ENCODE measurements around the gene PPP1R13L. TPM values are rescaled to one million over a fixed set of nuclear protein-coding genes. Genes with fewer than 3 reads are reported as not detected.
"Not testable (repeated sequence)": the region's sequence is repeated elsewhere in the genome, so short reads cannot be mapped to it uniquely, and the experiment has no call there.

Gene PPP1R13L
- total and polyA plus RNA-seq, 8 donors: 22.8 to 54.4 (median 30.7) TPM

DNA sequence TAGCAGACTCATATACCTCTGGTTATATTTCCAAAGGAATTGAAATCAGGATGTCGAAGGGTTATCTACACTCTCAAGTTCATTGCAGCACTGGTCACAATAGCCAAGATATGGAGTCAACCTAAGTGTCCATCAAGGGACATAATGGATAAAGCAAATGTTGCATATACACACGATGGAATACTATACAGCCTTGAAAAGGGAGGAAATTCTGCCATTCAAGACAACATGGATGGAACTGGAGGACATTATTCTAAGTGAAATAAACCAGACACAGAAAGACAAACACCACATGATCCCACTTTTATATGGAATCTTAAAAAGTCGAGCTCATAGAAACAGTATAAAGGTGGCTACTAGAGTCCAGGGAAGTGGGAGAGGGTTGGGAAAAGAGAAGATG lies 32.5 kb upstream of the PPP1R13L start:
- FAIRE-seq (no peak), DNase-seq (no peak), ATAC-seq (no peak)
- H3K27me3 ChIP-seq: no peaks in the 10 kb centered on the region
- H3K4me3 ChIP-seq: no peak overlapping the region
- TF ChIP-seq, protein P1, sequence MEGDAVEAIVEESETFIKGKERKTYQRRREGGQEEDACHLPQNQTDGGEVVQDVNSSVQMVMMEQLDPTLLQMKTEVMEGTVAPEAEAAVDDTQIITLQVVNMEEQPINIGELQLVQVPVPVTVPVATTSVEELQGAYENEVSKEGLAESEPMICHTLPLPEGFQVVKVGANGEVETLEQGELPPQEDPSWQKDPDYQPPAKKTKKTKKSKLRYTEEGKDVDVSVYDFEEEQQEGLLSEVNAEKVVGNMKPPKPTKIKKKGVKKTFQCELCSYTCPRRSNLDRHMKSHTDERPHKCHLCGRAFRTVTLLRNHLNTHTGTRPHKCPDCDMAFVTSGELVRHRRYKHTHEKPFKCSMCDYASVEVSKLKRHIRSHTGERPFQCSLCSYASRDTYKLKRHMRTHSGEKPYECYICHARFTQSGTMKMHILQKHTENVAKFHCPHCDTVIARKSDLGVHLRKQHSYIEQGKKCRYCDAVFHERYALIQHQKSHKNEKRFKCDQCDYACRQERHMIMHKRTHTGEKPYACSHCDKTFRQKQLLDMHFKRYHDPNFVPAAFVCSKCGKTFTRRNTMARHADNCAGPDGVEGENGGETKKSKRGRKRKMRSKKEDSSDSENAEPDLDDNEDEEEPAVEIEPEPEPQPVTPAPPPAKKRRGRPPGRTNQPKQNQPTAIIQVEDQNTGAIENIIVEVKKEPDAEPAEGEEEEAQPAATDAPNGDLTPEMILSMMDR (IDR thresholded peaks at IDR 0.05): no peak
- WGBS, 2 donors: 67 to 83% methylated on average over 3 of the region's 3 CpGs
- H3K36me3 ChIP-seq: no peaks in the 10 kb centered on the region
- H3K27ac ChIP-seq: no peak overlapping the region
- peaks cover 0 to 3% (median 0%) of the 10 kb centered on the region in 3 donors for H3K4me1 ChIP-seq
- intact Hi-C loops (cut with DNase I): loop anchor here in 2 of 3 donors (5.0 kb wide), 2 partner anchors 35 to 45 kb away; no protein-coding TSS in a partner anchor
- H3K9me3 ChIP-seq: no peaks in the 10 kb centered on the region

DNA sequence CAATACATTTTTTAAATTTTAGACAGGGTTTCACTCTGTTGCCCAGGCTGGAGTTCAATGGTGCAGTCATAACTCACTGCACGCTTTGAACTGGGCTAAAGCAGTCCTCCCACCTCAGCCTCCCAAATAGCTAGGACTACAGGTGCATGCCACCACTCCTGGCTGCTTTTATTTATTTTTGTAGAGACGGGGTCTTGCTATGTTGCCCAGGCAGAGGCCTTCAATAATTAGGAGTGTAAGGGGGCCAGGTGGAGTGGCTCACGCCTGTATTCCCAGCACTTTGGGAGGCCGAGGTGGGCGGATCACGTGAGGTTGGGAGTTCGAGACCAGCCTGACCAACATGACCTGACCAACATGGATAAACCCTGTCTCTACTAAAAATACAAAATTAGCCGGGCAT lies 27.7 kb upstream of the PPP1R13L start:
- FAIRE-seq, H3K9me3 ChIP-seq: not testable (repeated sequence)

DNA sequence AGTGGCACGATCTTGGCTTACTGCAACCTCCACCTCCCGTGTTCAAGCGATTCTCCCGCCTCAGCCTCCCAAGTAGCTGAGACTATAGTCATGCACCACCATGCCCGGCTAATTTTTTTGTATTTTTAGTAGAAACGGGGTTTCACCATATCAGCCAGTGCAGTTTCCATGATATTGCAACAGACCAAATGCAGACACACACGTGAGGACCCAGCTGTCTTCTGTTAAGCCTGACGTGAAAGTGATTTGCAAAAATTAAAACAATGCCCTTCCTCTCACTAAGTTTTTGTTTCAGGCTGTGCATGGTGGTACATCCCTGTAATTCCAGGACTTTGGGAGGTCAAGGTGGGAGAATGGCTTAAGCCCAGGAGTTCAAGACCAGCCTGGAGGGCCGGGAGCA lies 26.1 kb upstream of the PPP1R13L start:
- H3K4me1 ChIP-seq; H3K4me3 ChIP-seq; H3K36me3 ChIP-seq; intact Hi-C loops (cut with DNase I); DNase-seq; H3K27me3 ChIP-seq; H3K9me3 ChIP-seq; ATAC-seq; H3K27ac ChIP-seq; FAIRE-seq: not testable (repeated sequence)
- 57 to 68% methylated on average over 9 of the region's 9 CpGs for WGBS, 2 donors

More for the DNA sequence above, 27.7 kb upstream of the PPP1R13L start:
- DNase-seq; H3K27ac ChIP-seq; intact Hi-C loops (cut with DNase I); H3K4me3 ChIP-seq; H3K4me1 ChIP-seq; H3K27me3 ChIP-seq; ATAC-seq; H3K36me3 ChIP-seq: not testable (repeated sequence)
- 83 to 93% methylated on average over 8 of the region's 8 CpGs for WGBS, 2 donors

DNA sequence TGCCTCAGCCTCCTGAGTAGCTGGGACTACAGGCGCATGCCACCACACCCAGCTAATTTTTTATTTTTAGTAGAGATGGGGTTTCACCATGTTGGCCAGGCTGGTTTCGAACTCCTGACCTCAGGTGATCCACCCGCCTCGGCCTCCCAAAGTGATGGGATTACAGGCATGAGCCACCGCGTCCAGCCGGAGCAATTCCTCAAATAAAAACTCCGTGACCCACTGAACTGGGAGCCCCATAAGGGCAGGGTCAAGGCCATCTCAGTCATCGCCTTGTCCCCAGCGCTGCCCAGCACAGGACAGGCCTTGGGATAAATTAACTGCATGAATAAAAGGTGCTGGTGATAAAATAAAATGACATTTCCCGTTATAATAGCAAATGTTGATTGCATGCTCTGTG lies 25.0 kb upstream of the PPP1R13L start:
- H3K4me3 ChIP-seq; intact Hi-C loops (cut with DNase I); FAIRE-seq; H3K9me3 ChIP-seq; H3K36me3 ChIP-seq; H3K27ac ChIP-seq; H3K27me3 ChIP-seq; ATAC-seq; DNase-seq; H3K4me1 ChIP-seq: not testable (repeated sequence)
- 54 to 56% methylated on average over 11 of the region's 11 CpGs for WGBS, 2 donors

DNA sequence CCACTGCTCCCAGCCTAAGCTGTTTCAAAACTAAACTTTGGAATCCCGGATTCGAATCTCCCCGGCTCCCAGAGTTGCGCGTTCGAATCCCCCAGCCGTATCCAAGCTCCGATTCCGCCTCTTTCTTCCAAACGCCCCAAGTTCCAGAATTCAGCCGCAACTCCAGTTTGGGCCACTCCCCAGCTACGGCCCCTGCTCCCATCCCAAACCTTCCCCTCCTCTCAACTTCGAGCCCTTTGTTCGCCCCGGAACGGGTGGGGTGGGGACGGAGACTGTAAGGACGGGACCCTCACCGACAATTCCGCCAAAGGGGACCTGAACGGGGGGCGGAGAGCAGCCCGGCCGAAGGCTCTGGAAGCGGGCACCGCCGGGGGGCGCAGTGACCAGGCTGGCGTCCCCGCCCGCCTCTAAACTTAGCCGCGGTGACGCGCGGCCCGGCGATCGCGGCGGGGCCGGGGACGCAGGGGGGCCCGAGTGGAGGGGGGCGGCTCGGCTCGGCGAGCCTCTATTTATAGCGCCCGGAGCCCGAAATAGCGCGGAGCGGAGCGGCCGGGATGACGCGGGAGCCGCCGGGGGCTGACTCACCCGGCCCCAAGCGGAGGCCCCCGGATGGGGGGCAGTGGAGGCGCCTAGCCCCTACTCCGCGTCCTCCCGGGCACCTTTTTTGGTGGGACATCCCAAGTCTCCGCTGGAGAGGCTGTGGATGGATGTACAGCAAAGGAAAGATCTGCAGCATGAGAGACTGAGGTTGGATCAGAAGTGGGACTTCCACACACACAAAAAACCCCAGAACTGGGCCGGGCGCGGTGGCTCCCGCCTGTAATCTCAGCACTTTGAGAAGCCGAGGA lies 23.7 kb upstream of the PPP1R13L start:
- FAIRE-seq (no peak), ATAC-seq (peak in 3 of 4 donors; percentile 1 to 3 (median 3)), DNase-seq (peak in 5 of 6 donors; percentile 12 to 72 (median 54))
- Histone ChIP-seq H3K4me1 (peaks cover 0 to 3% (median 0%) of the 10 kb centered on the region in 3 donors), H3K27ac (no peak overlapping the region), H3K27me3 (no peaks in the 10 kb centered on the region), H3K4me3 (peak overlapping the region in 3 of 4 donors; percentile 18 to 55 (median 40)), H3K9me3 (no peaks in the 10 kb centered on the region), H3K36me3 (no peaks in the 10 kb centered on the region)
- 2% methylated on average over 60 to 73 of the region's 73 CpGs for WGBS, 2 donors
- intact Hi-C loops (cut with DNase I): no loop called here
- TF ChIP-seq, protein P1 (IDR thresholded peaks at IDR 0.05): no peak

DNA sequence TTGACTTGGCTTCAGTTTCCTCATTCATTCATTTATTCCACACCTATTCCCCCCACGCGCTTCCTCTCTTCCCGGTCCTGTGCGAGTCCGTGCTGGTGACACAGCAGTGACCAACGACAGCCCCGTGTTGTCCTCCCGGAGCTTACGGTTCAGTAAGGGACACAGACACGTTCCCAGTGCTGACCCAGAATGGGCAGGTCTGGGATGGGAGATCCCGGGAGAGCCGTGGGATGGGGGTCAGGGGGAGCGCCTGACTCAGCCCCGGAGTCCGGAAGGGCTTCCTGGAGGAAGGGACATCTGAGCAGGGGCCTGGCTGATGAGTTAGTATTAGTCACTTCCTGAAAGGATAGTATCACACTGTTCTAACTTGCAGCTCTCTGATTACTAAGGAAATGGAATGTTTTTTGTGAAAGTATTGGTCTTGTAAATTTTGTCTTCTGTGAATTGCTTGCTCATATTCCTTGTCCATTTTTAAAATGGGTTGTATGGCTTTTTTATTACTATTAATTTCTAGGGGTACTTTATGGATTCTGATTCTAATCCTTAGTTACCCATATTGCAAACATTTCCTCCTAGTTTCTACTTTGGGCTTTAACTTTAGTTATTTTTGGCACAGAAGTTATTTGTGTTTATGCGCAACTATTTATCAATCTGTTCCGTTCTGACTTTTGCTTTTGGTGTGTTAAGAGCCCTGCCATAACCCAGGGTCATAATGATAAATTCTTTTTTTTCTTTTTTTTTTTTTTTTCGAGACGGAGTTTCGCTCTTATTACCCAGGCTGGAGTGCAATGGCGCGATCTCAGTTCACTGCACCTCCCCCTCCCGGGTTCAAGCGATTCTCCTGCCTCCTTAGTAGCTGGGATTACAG lies 19.6 kb upstream of the PPP1R13L start:
- H3K4me1 ChIP-seq: peaks cover 0 to 10% (median 6%) of the 10 kb centered on the region in 3 donors
- FAIRE-seq (no peak), DNase-seq (peak in 5 of 6 donors; percentile 61 to 72 (median 68)), ATAC-seq (peak; percentile 40 to 65 (median 40))
- WGBS, 2 donors: 6 to 7% methylated on average over 24 of the region's 24 CpGs
- no peaks in the 10 kb centered on the region for H3K27me3 ChIP-seq
- TF ChIP-seq, protein P1 (IDR thresholded peaks at IDR 0.05): no peak
- H3K27ac ChIP-seq: peak overlapping the region; percentile 82 to 98 (median 92)
- H3K9me3 ChIP-seq: no peaks in the 10 kb centered on the region
- H3K36me3 ChIP-seq: no peaks in the 10 kb centered on the region
- intact Hi-C loops (cut with DNase I): no loop called here
- peak overlapping the region; percentile 10 to 61 (median 46) for H3K4me3 ChIP-seq
